ENCODE results near the gene TBCD. TPM values are rescaled to one million over a fixed set of nuclear protein-coding genes. Genes with fewer than 3 reads are reported as not detected.

Gene TBCD
- total and polyA plus RNA-seq, 5 donors from 2014 or later: 39.2 to 146 (median 86.4) TPM

DNA sequence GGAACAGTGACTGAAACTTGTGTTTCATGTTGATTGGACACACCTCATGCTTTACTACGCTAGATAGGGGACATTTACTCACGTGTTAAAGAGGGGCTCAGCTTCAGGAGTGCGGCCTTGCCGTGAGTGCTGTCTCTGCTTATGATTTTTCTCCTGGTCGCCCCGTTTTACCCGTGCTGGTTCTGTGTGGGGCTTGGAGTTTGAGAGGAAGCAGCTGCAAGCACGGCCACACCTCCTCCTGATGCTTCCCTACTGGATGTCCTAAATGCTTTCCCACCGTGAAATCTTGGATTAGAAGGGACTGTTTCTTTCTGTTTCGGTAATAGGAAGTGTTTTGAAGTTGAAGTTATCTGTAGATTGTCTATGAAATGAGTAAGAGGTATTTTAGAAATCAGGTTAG, 141.9 kb downstream of the TBCD start:
- Mint-ChIP-seq H3K4me3 (peak overlapping the region in 2 of 4 donors; percentile 78 to 83), H3K27me3 (no peaks in the 10 kb centered on the region), H3K36me3 (peaks cover 16% of the 10 kb centered on the region), H3K27ac (peak overlapping the region; percentile 37 to 96 (median 81)), H3K4me1 (peaks cover 5 to 27% (median 21%) of the 10 kb centered on the region in 4 donors), H3K9me3 (no peaks in the 10 kb centered on the region)
- Histone ChIP-seq H3K36me3 (ENCODE audit: control insufficient read depth, insufficient read depth, low read length) (peaks cover 2% of the 10 kb centered on the region), H3K4me3 (ENCODE audit: low read depth, low read length) (peak overlapping the region; percentile 81), H3K4me1 (ENCODE audit: control insufficient read depth, insufficient read depth, low read length, poor library complexity, severe bottlenecking) (peaks cover 22% of the 10 kb centered on the region), H3K27ac (ENCODE audit: insufficient read depth, low read length, poor library complexity, severe bottlenecking) (peak overlapping the region; percentile 62), H3K9me3 (ENCODE audit: control insufficient read depth in 2 of 2, low read length in 2 of 2) (no peaks in the 10 kb centered on the region), H3K27me3 (ENCODE audit: control insufficient read depth, insufficient read depth, low read length) (no peaks in the 10 kb centered on the region)
- ATAC-seq (ENCODE audit: low read depth in 2 of 2) (no peak), DNase-seq (no peak)

GRCh38 chr17:82894389-82894788, 142.5 kb downstream of the TBCD start:
- ATAC-seq (ENCODE audit: low read depth in 2 of 2) (no peak), DNase-seq (no peak)
- H3K27ac ChIP-seq (ENCODE audit: insufficient read depth, low read length, poor library complexity, severe bottlenecking): peak overlapping the region; percentile 62
- Mint-ChIP-seq H3K27ac (peak overlapping the region in 2 of 3 donors; percentile 81 to 96), H3K4me1 (peaks cover 5 to 27% (median 21%) of the 10 kb centered on the region in 4 donors), H3K9me3 (no peaks in the 10 kb centered on the region), H3K36me3 (peaks cover 16% of the 10 kb centered on the region), H3K4me3 (peak overlapping the region in 2 of 4 donors; percentile 78 to 83), H3K27me3 (no peaks in the 10 kb centered on the region)
- H3K4me3 ChIP-seq (ENCODE audit: low read depth, low read length): peak overlapping the region; percentile 81
- H3K9me3 ChIP-seq (ENCODE audit: control insufficient read depth in 2 of 2, low read length in 2 of 2): no peaks in the 10 kb centered on the region
- H3K36me3 ChIP-seq (ENCODE audit: control insufficient read depth, insufficient read depth, low read length): peaks cover 6% of the 10 kb centered on the region
- H3K4me1 ChIP-seq (ENCODE audit: control insufficient read depth, insufficient read depth, low read length, poor library complexity, severe bottlenecking): peaks cover 22% of the 10 kb centered on the region
- H3K27me3 ChIP-seq (ENCODE audit: control insufficient read depth, insufficient read depth, low read length): no peaks in the 10 kb centered on the region

- Mint-ChIP-seq H3K27ac (peak overlapping the region in 2 of 3 donors; percentile 51 to 79), H3K36me3 (peaks cover 15% of the 10 kb centered on the region), H3K4me1 (peaks cover 5 to 29% (median 19%) of the 10 kb centered on the region in 4 donors), H3K4me3 (peak overlapping the region in 1 of 4 donors; percentile 32), H3K9me3 (no peaks in the 10 kb centered on the region), H3K27me3 (no peaks in the 10 kb centered on the region)
- Histone ChIP-seq H3K4me1 (ENCODE audit: control insufficient read depth, insufficient read depth, low read length, poor library complexity, severe bottlenecking) (peaks cover 22% of the 10 kb centered on the region), H3K4me3 (ENCODE audit: low read depth, low read length) (no peak overlapping the region), H3K27ac (ENCODE audit: insufficient read depth, low read length, poor library complexity, severe bottlenecking) (no peak overlapping the region), H3K36me3 (ENCODE audit: control insufficient read depth, insufficient read depth, low read length) (peaks cover 7% of the 10 kb centered on the region), H3K9me3 (ENCODE audit: control insufficient read depth in 2 of 2, low read length in 2 of 2) (no peaks in the 10 kb centered on the region), H3K27me3 (ENCODE audit: control insufficient read depth, insufficient read depth, low read length) (no peaks in the 10 kb centered on the region)
- DNase-seq (no peak), ATAC-seq (ENCODE audit: low read depth in 2 of 2) (no peak)
These were observed 143.2 kb downstream of the TBCD start for GRCh38 chr17:82895087-82895486.

GRCh38 chr17:82896071-82897000, 144.5 kb downstream of the TBCD start:
- Mint-ChIP-seq H3K4me1 (peaks cover 5 to 28% (median 20%) of the 10 kb centered on the region in 4 donors), H3K27ac (no peak overlapping the region), H3K36me3 (peaks cover 19% of the 10 kb centered on the region), H3K27me3 (no peaks in the 10 kb centered on the region), H3K4me3 (peak overlapping the region in 1 of 4 donors; percentile 21), H3K9me3 (no peaks in the 10 kb centered on the region)
- Histone ChIP-seq H3K27ac (ENCODE audit: insufficient read depth, low read length, poor library complexity, severe bottlenecking) (no peak overlapping the region), H3K4me1 (ENCODE audit: control insufficient read depth, insufficient read depth, low read length, poor library complexity, severe bottlenecking) (peaks cover 22% of the 10 kb centered on the region), H3K27me3 (ENCODE audit: control insufficient read depth, insufficient read depth, low read length) (no peaks in the 10 kb centered on the region), H3K36me3 (ENCODE audit: control insufficient read depth, insufficient read depth, low read length) (peaks cover 11% of the 10 kb centered on the region), H3K9me3 (ENCODE audit: control insufficient read depth in 2 of 2, low read length in 2 of 2) (no peaks in the 10 kb centered on the region), H3K4me3 (ENCODE audit: low read depth, low read length) (no peak overlapping the region)
- ATAC-seq (ENCODE audit: low read depth in 2 of 2) (no peak), DNase-seq (no peak)

DNA sequence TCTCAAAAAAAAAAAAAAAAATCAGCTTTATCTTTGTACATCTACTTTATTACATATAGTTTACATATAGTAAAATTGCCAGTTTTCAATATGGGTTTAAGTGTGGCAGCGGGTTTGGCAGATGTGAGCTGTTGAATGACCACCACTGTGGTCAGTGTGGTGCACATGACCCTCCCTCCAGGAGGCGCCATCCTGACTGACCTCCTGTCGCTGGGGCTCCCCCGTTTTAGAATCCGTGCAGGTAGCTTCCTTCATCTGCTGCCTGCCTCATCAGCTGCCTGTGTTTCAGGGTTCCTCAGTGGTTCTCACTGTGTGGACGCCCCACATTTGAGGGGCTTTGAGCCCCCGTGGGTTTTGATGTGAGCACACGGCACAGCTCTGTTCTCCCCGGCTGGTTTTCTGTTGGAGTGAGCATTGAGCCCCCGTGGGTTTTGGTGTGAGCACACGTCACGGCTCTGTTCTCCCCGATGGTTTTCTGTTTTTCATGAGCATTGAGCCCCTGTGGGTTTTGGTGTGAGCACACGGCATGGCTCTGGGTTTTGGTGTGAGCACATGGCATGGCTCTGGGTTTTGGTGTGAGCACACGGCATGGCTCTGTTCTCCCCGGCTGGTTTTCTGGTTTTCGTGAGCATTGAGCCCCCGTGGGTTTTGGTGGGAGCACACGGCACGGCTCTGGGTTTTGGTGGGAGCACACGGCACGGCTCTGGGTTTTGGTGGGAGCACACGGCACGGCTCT, 145.8 kb downstream of the TBCD start:
- H3K27me3 ChIP-seq (ENCODE audit: control insufficient read depth, insufficient read depth, low read length): no peaks in the 10 kb centered on the region
- H3K36me3 ChIP-seq (ENCODE audit: control insufficient read depth, insufficient read depth, low read length): peaks cover 16% of the 10 kb centered on the region
- Mint-ChIP-seq H3K36me3 (peaks cover 24% of the 10 kb centered on the region), H3K27me3 (no peaks in the 10 kb centered on the region), H3K27ac (no peak overlapping the region), H3K4me3 (no peak overlapping the region), H3K9me3 (no peaks in the 10 kb centered on the region), H3K4me1 (peaks cover 5 to 28% (median 17%) of the 10 kb centered on the region in 4 donors)
- DNase-seq (no peak), ATAC-seq (ENCODE audit: low read depth in 2 of 2) (no peak)
- H3K27ac ChIP-seq (ENCODE audit: insufficient read depth, low read length, poor library complexity, severe bottlenecking): no peak overlapping the region
- H3K4me1 ChIP-seq (ENCODE audit: control insufficient read depth, insufficient read depth, low read length, poor library complexity, severe bottlenecking): peaks cover 19% of the 10 kb centered on the region
- no peak overlapping the region for H3K4me3 ChIP-seq (ENCODE audit: low read depth, low read length)
- no peaks in the 10 kb centered on the region for H3K9me3 ChIP-seq (ENCODE audit: control insufficient read depth in 2 of 2, low read length in 2 of 2)

GRCh38 chr17:82898976-82899514, 147.2 kb downstream of the TBCD start:
- Mint-ChIP-seq H3K4me3 (peak overlapping the region in 2 of 4 donors; percentile 19 to 37), H3K4me1 (peaks cover 3 to 15% (median 6%) of the 10 kb centered on the region in 4 donors), H3K27ac (peak overlapping the region in 1 of 3 donors; percentile 0), H3K27me3 (no peaks in the 10 kb centered on the region), H3K36me3 (peaks cover 21% of the 10 kb centered on the region), H3K9me3 (no peaks in the 10 kb centered on the region)
- H3K4me1 ChIP-seq (ENCODE audit: control insufficient read depth, insufficient read depth, low read length, poor library complexity, severe bottlenecking): peaks cover 6% of the 10 kb centered on the region
- no peaks in the 10 kb centered on the region for H3K9me3 ChIP-seq (ENCODE audit: control insufficient read depth in 2 of 2, low read length in 2 of 2)
- no peaks in the 10 kb centered on the region for H3K27me3 ChIP-seq (ENCODE audit: control insufficient read depth, insufficient read depth, low read length)
- H3K4me3 ChIP-seq (ENCODE audit: low read depth, low read length): no peak overlapping the region
- H3K27ac ChIP-seq (ENCODE audit: insufficient read depth, low read length, poor library complexity, severe bottlenecking): no peak overlapping the region
- peaks cover 25% of the 10 kb centered on the region for H3K36me3 ChIP-seq (ENCODE audit: control insufficient read depth, insufficient read depth, low read length)
- ATAC-seq (ENCODE audit: low read depth in 2 of 2): no peak
- no peak for DNase-seq

GRCh38 chr17:82899941-82900340, 148.1 kb downstream of the TBCD start:
- Histone ChIP-seq H3K36me3 (ENCODE audit: control insufficient read depth, insufficient read depth, low read length) (peaks cover 32% of the 10 kb centered on the region), H3K4me3 (ENCODE audit: low read depth, low read length) (no peak overlapping the region), H3K27ac (ENCODE audit: insufficient read depth, low read length, poor library complexity, severe bottlenecking) (no peak overlapping the region), H3K4me1 (ENCODE audit: control insufficient read depth, insufficient read depth, low read length, poor library complexity, severe bottlenecking) (peaks cover 3% of the 10 kb centered on the region), H3K27me3 (ENCODE audit: control insufficient read depth, insufficient read depth, low read length) (no peaks in the 10 kb centered on the region), H3K9me3 (ENCODE audit: control insufficient read depth in 2 of 2, low read length in 2 of 2) (no peaks in the 10 kb centered on the region)
- DNase-seq (no peak), ATAC-seq (ENCODE audit: low read depth in 2 of 2) (no peak)
- Mint-ChIP-seq H3K4me3 (no peak overlapping the region), H3K27me3 (no peaks in the 10 kb centered on the region), H3K9me3 (no peaks in the 10 kb centered on the region), H3K27ac (peak overlapping the region in 1 of 3 donors; percentile 25), H3K36me3 (peaks cover 25% of the 10 kb centered on the region), H3K4me1 (peaks cover 4 to 11% (median 5%) of the 10 kb centered on the region in 4 donors)
